ENCODE results near the gene ERICH2. TPM values are rescaled to one million over a fixed set of nuclear protein-coding genes. Genes with fewer than 3 reads are reported as not detected.

The ERICH2 gene
- polyA plus RNA-seq, 1 experiment, result not detected

- DNase-seq (ENCODE audit: low read depth), result peak; percentile 74
- TF ChIP-seq, protein P1, sequence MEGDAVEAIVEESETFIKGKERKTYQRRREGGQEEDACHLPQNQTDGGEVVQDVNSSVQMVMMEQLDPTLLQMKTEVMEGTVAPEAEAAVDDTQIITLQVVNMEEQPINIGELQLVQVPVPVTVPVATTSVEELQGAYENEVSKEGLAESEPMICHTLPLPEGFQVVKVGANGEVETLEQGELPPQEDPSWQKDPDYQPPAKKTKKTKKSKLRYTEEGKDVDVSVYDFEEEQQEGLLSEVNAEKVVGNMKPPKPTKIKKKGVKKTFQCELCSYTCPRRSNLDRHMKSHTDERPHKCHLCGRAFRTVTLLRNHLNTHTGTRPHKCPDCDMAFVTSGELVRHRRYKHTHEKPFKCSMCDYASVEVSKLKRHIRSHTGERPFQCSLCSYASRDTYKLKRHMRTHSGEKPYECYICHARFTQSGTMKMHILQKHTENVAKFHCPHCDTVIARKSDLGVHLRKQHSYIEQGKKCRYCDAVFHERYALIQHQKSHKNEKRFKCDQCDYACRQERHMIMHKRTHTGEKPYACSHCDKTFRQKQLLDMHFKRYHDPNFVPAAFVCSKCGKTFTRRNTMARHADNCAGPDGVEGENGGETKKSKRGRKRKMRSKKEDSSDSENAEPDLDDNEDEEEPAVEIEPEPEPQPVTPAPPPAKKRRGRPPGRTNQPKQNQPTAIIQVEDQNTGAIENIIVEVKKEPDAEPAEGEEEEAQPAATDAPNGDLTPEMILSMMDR (IDR thresholded peaks at IDR 0.05; ENCODE audit: insufficient read depth, low read depth, low read length), result no peak
- CTCF ChIA-PET, result interaction anchor here (0.9 kb wide), 1 partner anchor 12 kb away, joined by 3 read pairs; no protein-coding TSS in a partner anchor
- no peak overlapping the region for H3K4me3 ChIP-seq (ENCODE audit: low read depth, low read length)
- H3K36me3 ChIP-seq (ENCODE audit: control insufficient read depth, insufficient read depth, low read length), result no peaks in the 10 kb centered on the region
- POLR2A ChIA-PET, result interaction anchor here (0.9 kb wide), 1 partner anchor 31 kb away, joined by 3 read pairs; the partner anchor contains the start of gene ERICH2
- peaks cover 4% of the 10 kb centered on the region; the same call in 1 of the 2 replicates for H3K27me3 ChIP-seq (ENCODE audit: control insufficient read depth, insufficient read depth, low read length)
Measured at GRCh38 chr2:170739048-170739447, 31.1 kb upstream of the ERICH2 start.

GRCh38 chr2:170739507-170740046 is 30.6 kb upstream of the ERICH2 start:
- TF ChIP-seq, protein P1 (IDR thresholded peaks at IDR 0.05; ENCODE audit: insufficient read depth, low read depth, low read length), result no peak
- Histone ChIP-seq H3K4me3 (ENCODE audit: low read depth, low read length) (no peak overlapping the region), H3K27me3 (ENCODE audit: control insufficient read depth, insufficient read depth, low read length) (peaks cover 4% of the 10 kb centered on the region; the same call in 1 of the 2 replicates), H3K36me3 (ENCODE audit: control insufficient read depth, insufficient read depth, low read length) (no peaks in the 10 kb centered on the region)
- CTCF ChIA-PET, result interaction anchor here (0.6 to 0.9 kb wide), 2 partner anchors 13 to 375 kb away, joined by 3 read pairs; no protein-coding TSS in a partner anchor
- no peak for DNase-seq (ENCODE audit: low read depth)
- POLR2A ChIA-PET, result interaction anchor here (0.9 kb wide), 1 partner anchor 31 kb away, joined by 3 read pairs; the partner anchor contains the start of gene ERICH2

- no peaks in the 10 kb centered on the region for H3K36me3 ChIP-seq (ENCODE audit: control insufficient read depth, insufficient read depth, low read length)
- CTCF ChIA-PET, result no interaction called here
- no peak for DNase-seq (ENCODE audit: low read depth)
- POLR2A ChIA-PET, result no interaction called here
- no peak overlapping the region for H3K4me3 ChIP-seq (ENCODE audit: low read depth, low read length)
- TF ChIP-seq, protein P1 (IDR thresholded peaks at IDR 0.05; ENCODE audit: insufficient read depth, low read depth, low read length), result no peak
- peaks cover 4% of the 10 kb centered on the region; the same call in 1 of the 2 replicates for H3K27me3 ChIP-seq (ENCODE audit: control insufficient read depth, insufficient read depth, low read length)
Measured at GRCh38 chr2:170740660-170741059, 29.5 kb upstream of the ERICH2 start.

DNA sequence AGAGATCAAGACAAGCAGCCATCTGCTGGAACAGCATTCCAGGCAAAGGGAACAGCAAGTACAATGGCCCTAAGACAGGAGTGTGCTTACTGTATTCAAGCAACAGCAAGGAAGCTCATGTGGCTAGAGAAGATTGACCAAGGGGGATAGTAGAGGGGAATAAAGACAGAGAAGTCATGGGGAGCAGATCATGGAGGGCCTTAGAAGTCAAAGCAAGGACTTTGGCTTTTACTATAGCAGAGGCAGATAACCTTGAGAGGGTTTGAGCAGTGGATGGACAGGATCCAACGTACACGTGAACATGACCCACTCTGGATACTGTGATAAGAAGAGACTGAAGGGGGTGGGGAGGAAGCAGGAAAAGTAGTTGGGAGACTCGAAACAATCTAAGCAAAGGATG is 28.2 kb upstream of the ERICH2 start:
- Histone ChIP-seq H3K4me3 (ENCODE audit: low read depth, low read length) (no peak overlapping the region), H3K36me3 (ENCODE audit: control insufficient read depth, insufficient read depth, low read length) (no peaks in the 10 kb centered on the region), H3K27me3 (ENCODE audit: control insufficient read depth, insufficient read depth, low read length) (peaks cover 4% of the 10 kb centered on the region; the same call in 1 of the 2 replicates)
- no peak for DNase-seq (ENCODE audit: low read depth)
- CTCF ChIA-PET, result no interaction called here
- POLR2A ChIA-PET, result no interaction called here
- TF ChIP-seq, protein P1 (IDR thresholded peaks at IDR 0.05; ENCODE audit: insufficient read depth, low read depth, low read length), result no peak

GRCh38 chr2:170742896-170743529 is 27.2 kb upstream of the ERICH2 start:
- CTCF ChIA-PET, result no interaction called here
- H3K27me3 ChIP-seq (ENCODE audit: control insufficient read depth, insufficient read depth, low read length), result peaks cover 4% of the 10 kb centered on the region; the same call in 1 of the 2 replicates
- H3K4me3 ChIP-seq (ENCODE audit: low read depth, low read length), result no peak overlapping the region
- POLR2A ChIA-PET, result no interaction called here
- no peak for DNase-seq (ENCODE audit: low read depth)
- H3K36me3 ChIP-seq (ENCODE audit: control insufficient read depth, insufficient read depth, low read length), result no peaks in the 10 kb centered on the region
- TF ChIP-seq, protein P1 (IDR thresholded peaks at IDR 0.05; ENCODE audit: insufficient read depth, low read depth, low read length), result no peak

Data from BJ (cell line).